COLO668 (cell line): ENCODE data around the gene GHRHR.
A peak's percentile ranks its signal among the peaks of the same experiment; 100 is the strongest.

Experiments
- DNase-seq: peaks from one replicate; lab custom pipeline; 2025; ENCODE audit not compliant: unreplicated experiment; lab: John Stamatoyannopoulos, UW

Gene GHRHR

GRCh38 chr7:30983914-30984247, 20.1 kb downstream of the GHRHR start:
- DNase-seq, result no peak

GRCh38 chr7:30984359-30985107, 20.8 kb downstream of the GHRHR start:
- no peak for DNase-seq

GRCh38 chr7:30985756-30986155, 22.0 kb downstream of the GHRHR start:
- no peak for DNase-seq

GRCh38 chr7:30986331-30986730, 22.6 kb downstream of the GHRHR start:
- DNase-seq, result no peak

- DNase-seq, result no peak
These were observed 23.0 kb downstream of the GHRHR start for GRCh38 chr7:30986738-30987137.

- DNase-seq, result no peak
These were observed 23.4 kb downstream of the GHRHR start for GRCh38 chr7:30987178-30987577.

- no peak for DNase-seq
These were observed 24.2 kb downstream of the GHRHR start for GRCh38 chr7:30987936-30988335.

- DNase-seq, result peak; percentile 19
These were observed 24.7 kb downstream of the GHRHR start for GRCh38 chr7:30988351-30989005.

GRCh38 chr7:30989008-30989823, 25.5 kb downstream of the GHRHR start:
- no peak for DNase-seq

- no peak for DNase-seq
These were observed 26.3 kb downstream of the GHRHR start for GRCh38 chr7:30989824-30990672.

- DNase-seq, result no peak
These were observed 27.0 kb downstream of the GHRHR start for GRCh38 chr7:30990673-30991170.

- DNase-seq, result no peak
These were observed 28.7 kb downstream of the GHRHR start for GRCh38 chr7:30992414-30992813.

- DNase-seq, result no peak
These were observed 30.7 kb downstream of the GHRHR start for GRCh38 chr7:30994206-30995100.

- DNase-seq, result no peak
These were observed 31.8 kb downstream of the GHRHR start for GRCh38 chr7:30995536-30995935.

- DNase-seq, result no peak
These were observed 32.5 kb downstream of the GHRHR start for GRCh38 chr7:30996256-30996655.

- DNase-seq, result no peak
These were observed 33.1 kb downstream of the GHRHR start for GRCh38 chr7:30996883-30997282.

GRCh38 chr7:30997316-30997715, 33.6 kb downstream of the GHRHR start:
- no peak for DNase-seq

- DNase-seq, result no peak
These were observed 34.4 kb downstream of the GHRHR start for GRCh38 chr7:30998180-30998579.

- no peak for DNase-seq
These were observed 36.5 kb downstream of the GHRHR start for GRCh38 chr7:31000161-31000693.

GRCh38 chr7:31000779-31001178, 37.0 kb downstream of the GHRHR start:
- DNase-seq, result no peak
